Activated T-helper 1 cell treated with Interleukin-2 at 50 U/mL for 16 hours (primary cell): ENCODE results near the gene FAM50A.

Source experiments
- DNase-seq: peaks from one replicate; pipeline ENCODE4 v3.0.0-alpha.2; 2020; ENCODE audit warnings: low read depth

The FAM50A gene

DNA sequence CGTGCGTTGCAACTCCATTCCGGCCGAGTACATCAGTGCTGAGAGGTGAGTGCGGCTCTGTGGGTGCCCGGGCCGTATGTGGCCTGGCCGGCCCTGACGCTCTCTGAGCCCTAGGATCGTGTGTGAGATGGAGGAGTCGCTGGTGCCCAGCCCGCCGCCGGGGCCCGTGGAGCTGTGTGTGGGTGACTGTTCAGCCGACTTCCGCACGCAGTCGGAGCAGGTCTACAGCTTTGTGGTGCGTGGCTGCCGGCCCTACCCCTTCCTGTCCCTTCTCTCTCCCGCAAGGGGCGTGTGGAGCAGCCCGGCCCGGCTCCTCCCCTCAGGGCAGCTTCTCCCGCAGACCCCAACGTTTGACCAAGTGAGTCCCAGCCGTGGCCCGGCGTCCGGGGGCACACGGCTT, 22.1 kb downstream of the FAM50A start:
- DNase-seq, result no peak

DNA sequence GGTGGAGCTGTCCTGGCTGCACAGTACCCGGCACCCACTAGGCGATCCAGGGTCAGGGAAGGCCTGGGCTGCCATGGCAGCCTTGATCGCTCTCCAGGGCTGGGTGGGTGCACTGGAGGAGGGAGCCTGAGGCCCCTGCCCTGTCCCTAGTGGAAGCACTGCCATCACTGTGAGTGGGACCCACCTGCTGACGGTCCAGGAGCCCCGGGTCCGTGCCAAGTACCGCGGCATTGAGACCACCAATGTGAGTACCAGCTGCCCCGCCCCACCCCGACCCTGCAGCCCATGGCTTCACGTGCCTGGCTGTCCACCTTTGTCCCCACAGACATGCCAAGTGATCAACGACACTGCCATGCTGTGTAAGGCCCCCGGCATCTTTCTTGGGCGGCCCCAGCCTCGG, 23.0 kb downstream of the FAM50A start:
- DNase-seq, result no peak

DNA sequence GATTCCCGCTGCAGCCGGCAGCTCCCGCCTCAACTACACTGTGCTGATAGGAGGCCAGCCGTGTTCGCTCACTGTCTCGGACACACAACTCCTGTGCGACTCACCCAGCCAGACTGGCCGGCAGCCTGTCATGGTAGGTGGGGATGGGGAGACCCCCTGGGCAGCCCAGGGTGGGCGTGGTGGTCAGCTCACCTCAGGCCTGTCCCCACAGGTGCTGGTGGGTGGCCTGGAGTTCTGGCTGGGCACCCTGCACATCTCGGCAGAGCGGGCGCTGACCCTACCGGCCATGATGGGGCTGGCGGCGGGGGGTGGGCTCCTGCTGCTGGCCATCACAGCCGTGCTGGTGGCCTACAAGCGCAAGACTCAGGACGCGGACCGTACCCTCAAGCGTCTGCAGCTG, 23.6 kb downstream of the FAM50A start:
- no peak for DNase-seq

DNA sequence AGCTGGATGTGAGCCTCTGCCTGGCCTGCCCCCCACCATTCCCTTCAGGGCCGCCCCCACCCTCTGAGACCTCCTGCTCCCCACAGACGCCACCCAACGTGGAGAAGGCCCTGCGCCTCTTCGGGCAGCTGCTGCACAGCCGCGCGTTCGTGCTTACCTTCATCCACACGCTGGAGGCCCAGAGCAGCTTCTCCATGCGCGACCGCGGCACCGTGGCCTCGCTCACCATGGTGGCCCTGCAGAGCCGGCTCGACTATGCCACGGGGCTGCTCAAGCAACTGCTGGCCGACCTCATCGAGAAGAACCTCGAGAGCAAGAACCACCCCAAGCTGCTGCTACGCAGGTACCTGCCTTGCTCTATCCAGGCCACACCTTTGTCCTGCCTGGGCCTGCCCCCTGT, 24.3 kb downstream of the FAM50A start:
- DNase-seq, result no peak

DNA sequence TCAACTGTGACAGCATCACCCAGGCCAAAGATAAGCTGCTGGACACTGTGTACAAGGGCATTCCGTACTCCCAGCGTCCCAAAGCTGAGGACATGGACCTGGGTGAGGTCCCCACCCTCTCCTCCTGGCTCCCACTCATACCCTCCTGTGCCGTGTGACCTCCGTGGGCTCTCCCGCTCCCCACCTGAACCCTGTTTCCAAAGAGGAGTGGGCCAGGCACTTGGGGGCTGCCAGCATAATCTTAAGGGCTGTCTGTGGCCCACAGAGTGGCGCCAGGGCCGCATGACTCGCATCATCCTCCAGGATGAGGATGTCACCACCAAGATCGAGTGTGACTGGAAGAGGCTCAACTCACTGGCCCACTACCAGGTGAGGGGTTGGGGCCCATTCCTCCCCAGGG, 25.2 kb downstream of the FAM50A start:
- DNase-seq, result no peak

DNA sequence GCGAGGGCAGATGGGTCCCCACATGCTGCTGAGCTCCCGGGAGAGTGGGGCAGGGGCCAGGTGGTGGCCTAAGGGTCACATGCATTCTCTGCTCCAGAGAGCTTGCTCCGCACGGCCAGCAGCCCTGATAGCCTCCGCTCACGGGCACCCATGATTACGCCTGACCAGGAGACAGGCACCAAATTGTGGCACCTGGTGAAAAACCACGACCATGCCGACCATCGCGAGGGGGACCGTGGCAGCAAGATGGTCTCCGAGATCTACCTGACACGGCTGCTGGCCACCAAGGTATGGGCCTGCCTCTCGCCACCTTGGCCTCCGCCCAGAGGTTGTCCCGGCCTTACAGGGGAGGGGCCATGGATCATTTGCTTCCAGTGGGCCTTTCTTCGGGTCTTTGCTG, 25.9 kb downstream of the FAM50A start:
- no peak for DNase-seq

DNA sequence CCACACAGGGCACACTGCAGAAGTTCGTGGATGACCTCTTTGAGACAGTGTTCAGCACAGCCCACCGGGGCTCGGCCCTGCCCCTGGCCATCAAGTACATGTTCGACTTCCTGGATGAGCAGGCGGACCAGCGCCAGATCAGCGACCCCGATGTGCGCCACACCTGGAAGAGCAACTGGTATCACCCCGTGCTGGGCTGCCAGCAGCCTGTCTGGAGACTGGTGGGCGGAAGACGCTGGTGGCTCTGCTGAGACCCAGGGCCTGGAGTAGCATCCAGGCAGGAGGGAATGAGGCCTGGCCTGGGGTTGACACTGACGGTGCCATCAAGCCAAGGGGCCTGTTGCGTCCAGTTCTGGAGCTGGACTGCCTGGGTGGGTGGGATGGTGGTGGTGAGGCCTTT, 26.5 kb downstream of the FAM50A start:
- no peak for DNase-seq

DNA sequence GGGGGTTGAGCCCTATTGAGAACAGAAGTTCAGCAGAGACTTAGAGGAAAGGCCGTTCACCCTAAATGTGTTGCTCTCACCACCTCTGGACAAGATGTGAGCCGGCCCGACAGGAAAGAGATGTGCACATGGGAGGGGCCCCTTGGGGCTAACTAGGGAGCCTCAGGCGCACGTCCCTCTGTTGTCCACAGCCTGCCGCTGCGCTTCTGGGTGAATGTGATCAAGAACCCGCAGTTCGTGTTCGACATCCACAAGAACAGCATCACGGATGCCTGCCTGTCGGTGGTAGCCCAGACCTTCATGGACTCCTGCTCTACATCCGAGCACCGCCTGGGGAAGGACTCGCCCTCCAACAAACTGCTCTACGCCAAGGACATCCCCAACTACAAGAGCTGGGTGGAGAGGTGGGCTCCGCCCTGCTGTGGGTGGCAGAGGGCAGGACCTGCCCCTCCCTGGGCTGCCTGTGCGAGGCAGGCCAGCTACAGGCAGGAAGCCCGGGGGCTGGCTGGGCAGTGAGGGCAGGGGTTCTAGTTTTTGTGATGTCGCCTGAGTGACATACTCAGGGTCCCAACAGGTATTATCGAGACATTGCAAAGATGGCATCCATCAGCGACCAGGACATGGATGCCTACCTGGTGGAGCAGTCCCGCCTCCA, 27.1 kb downstream of the FAM50A start:
- no peak for DNase-seq

DNA sequence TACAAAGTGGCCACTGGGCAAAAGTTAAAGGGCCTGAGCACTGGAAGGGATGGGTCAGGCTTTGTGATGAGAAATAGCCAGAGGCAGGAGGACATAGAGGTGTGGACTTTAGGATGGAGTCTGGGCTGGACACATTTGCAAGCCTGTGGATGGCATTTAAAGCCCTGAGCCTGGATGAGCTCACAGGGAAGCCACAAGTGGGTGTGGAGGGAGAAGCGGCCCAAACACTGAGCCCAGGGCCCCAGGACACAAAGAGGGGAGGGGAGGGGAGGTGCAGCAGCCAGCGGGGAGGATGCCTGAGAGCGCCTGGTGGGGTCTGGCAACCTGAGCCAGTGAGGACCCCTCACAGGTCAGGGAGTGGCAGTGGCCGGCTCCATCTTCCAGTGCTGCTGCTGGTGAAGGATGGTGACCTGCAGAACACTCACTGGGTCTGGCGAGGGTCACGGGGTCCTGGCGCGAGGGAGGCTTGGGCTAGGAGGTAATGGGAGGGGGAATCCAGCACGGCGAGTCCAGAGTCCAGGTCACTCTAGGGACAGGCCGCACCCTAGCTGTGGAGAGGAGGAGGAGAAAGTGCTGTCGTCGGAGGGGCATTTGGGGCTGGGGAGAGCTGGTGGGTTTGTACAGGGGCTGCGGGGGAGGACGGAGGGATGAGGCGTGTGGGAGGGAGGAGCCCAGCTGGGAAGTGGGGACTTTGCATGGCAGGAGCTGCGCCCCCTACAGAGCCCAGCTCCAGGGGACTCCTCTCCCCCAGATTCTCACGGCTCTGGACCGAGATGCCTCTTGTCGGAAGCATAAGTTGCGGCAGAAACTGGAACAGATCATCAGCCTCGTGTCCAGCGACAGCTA, 28.1 kb downstream of the FAM50A start:
- DNase-seq, result no peak

DNA sequence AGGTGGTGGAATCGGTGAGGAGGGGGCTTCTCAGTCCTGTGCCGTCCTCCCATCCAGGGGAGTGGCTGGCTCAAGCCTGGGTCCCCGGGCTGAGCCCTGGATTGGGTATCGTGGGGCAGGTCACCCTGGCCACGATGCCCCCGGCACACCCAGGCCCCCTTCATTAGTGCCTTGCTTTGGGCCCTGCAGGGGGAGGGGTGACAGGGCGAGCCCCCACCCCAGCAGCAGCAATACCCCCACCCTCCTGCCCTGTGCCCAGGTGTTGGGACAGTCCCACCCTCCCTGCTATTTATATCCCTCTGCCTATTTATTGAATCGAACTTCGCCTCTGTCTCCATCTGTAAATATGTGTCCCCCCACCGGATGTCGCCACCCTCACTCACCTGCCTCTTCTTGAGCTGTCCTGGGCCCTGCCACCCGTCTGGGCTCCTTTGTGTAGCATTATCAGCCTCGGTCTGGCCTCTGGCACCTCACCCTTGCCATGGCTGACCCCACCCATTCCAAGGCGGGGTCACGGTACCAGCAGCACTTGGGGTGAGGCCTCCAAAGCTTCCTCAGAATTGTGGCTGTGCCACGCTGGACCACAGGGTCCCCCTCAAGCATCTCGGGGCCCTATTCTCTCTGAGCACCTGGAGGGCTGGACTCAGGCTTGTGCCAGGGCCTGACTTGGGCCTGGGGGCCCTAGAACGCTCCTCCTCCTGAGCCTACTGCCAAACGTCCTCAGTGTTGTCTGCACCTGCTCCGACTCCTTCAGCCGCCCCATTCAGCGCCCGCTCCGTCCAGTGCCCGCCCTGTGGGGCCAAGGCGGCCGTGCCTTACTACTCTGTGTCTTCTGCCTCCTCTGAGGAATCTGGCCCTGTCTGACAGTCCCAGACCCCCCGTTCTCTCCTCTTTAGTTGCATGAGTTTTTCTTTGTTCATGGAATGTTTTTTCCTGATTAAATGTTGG, 29.0 kb downstream of the FAM50A start:
- DNase-seq, result no peak

DNA sequence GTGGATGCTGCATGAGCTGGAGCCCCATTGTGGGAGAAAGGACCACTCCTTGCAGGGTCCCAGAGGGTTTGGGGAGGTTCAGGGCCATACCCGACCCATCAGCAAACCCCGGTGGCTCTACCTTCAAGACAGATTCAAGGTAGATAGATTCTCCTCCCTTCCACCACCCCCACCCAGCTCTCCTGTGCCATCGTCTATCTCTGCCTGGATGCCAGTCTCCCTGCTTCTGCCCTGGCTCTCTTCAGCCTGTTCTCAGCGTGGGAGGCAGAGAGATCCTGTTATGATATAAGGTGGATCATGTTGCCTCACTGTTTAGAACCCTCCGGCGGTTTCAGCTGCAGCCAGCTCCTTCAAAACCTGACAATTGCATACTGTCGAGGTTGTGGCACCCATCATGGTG, 29.7 kb downstream of the FAM50A start:
- DNase-seq, result no peak

DNA sequence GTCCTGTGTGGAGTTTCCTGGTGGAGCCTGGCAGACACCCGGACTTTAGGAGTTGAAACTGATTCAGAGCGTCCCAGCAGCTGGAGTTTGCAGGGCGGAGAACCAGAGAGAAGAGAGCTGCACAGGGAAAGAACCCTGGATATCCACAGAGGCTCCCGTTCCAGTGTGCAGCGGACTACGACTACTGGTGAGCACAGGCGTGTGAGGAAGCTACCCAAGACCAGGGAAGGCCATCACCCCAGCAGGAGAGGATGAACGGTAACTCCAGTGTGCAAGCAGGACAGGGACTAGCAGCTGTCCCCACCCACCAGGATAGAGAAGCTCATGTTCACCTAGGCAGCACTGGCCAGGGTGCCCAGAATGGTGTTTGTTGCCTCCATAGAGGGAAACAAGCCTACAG, 32.9 kb downstream of the FAM50A start:
- DNase-seq, result no peak

DNA sequence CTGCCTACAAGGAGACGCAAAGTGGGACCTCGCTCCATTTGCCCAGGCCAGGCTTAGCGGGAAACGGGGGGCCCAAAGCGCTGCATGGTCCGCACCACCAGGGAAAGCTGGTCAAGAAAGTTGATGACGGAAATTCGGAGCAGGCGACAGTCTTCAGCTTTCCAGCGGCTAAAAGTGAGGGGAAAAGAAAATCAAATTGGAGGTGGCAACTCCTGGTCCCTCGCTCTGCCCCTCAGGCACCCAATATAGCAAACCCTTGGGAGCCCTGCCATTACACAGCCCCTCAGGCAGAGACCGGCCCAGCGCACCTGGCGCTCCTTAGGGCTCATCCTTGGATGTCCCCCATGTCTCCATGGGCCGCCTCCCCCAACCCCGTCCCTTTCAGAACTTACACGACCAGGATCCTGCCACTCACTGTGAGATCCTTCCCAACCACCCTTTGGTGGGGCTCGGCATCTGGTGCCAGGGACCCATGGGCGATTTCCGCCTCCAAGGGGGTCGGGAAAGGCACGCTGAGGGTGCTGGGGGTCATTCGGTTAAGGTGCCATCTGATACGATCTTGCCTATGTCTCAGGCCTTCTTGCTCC, 34.0 kb downstream of the FAM50A start:
- no peak for DNase-seq

DNA sequence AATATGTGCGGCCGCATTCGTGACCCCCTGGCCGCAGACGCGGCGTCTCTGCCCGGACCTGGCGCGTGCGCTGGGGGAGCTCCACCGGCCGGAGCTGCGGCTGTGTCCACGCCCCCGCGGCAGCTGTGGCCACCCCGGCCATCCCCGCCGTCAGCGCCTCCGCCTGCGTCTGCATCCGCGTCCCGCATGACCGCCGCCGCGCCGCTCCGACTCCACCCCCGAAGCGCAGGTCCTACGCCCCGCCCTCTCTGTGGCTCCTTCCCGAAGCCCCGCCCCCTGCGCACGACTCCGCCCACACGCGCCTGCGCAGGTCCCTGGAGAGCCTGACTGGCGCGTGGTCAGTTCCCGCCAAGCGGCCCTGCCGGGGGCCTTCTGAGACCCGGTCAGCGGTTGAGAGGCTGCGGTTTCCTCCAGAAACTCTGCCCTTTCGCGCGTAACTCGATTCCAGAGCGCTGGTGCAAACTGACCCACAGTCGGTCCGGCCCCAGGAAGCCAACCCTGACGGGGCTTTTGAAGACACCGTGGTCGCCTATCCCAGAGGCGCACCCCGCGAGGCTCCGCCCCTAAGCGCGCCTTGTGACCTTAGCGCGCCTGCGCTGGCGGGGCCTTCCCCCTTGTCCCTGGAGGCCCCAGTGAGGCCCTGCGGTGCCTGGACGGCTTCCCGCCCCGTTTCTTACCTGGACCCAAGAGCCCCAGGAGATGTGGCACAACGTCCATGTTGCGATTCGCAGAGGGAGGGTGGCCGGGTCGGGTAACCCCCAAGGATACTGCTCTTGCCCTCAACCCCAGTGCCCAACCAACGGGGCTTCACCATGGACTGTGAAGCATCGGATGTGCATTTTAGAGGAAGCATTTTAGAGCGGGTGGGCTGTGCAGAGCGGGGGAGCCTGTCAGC, 35.0 kb downstream of the FAM50A start, which contains the start of gene LAGE3:
LAGE3 (minus strand) TSS at position 554 of the 895 bp plus-strand sequence; CDS start at position 188, 366 bp downstream.
- peak; percentile 89 for DNase-seq

DNA sequence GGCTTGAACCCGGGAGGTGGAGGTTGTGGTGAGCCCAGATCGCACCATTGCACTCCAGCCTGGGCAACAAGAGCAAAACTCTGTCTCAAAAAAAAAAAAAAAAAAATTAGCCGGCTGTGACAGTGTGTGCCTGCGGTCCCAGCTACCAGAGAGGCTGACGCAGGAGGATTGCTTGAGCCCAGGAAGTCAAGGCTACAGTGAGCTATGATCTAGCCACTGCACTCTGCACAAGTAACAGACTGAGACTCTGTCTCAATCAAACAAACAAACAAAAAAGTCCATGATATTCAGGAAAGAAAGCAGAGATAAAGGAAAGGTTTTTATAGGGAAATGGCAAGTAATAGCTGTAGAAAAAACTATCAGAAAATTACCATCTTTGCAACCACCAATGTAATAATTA, 37.3 kb downstream of the FAM50A start:
- no peak for DNase-seq

DNA sequence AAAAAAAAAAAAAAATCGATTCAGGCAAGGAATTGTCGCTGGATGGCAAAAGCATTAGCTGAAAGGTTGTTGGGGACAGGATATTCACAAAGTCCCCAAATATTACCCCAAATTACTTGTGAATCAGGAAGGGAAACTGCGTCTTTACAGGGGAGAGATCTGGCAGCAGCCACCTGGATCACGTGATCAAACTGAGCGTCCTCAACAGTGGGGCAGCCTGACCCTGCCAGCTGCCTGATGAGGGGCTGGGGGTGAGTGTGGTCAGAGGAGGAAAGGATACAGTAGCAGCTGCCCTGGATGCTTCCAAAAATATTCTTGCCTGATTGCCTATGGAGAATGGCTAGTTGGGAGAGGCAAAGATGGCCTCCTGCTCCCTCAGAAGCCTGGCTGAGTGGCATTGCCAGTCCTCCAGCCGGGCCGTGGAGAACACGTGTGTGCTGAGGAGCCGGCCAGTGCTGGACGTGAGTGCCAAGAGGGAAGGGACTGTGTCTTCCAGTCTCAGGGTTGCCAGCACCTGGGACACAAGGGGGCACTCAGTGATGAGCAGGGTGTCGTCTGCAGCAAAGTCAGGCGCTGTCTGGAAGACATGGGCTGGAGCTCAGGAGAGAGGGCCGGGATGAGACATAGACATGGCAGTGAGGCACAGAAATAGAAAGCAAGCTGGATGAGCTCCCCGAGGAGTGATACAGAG, 38.1 kb downstream of the FAM50A start:
- DNase-seq, result no peak

DNA sequence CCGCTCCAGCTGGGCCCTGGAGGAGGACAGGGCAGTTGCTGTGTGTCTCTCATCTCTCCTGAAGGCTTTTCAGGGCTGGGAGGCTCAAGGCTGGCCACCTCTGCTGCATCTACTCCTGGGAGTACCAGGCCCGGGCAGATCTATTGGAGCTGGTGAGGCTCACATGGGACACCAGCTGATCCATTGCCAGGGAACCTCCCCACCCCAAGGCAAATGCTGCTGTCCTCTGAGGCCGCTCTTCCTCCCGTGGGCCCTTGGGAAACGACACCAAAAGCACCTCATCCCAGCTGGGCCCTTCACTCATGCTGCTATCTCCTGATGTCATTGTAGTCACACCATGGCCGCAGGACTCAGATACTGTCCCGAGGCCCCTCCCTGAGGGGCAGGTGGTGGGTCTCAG, 38.8 kb downstream of the FAM50A start:
- no peak for DNase-seq

DNA sequence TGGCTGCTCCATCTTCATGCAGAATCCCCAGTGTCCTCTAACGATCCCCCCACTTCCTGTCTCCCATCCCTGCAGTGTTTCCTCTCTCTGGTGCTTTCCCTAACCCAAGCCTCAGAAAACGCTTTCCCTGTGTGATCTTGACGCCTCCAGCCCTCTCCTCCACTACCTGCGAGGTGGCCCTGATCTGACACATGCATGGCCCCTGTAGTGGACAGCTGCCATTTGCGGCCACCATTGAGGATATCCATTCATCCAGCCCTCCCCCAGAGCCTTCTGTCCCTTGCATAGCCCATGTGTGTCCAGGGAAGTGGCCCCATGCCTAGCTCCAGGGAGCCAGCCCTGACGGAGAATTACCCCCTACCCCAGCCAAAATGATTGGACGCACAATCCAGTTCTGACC, 39.4 kb downstream of the FAM50A start:
- DNase-seq, result no peak

DNA sequence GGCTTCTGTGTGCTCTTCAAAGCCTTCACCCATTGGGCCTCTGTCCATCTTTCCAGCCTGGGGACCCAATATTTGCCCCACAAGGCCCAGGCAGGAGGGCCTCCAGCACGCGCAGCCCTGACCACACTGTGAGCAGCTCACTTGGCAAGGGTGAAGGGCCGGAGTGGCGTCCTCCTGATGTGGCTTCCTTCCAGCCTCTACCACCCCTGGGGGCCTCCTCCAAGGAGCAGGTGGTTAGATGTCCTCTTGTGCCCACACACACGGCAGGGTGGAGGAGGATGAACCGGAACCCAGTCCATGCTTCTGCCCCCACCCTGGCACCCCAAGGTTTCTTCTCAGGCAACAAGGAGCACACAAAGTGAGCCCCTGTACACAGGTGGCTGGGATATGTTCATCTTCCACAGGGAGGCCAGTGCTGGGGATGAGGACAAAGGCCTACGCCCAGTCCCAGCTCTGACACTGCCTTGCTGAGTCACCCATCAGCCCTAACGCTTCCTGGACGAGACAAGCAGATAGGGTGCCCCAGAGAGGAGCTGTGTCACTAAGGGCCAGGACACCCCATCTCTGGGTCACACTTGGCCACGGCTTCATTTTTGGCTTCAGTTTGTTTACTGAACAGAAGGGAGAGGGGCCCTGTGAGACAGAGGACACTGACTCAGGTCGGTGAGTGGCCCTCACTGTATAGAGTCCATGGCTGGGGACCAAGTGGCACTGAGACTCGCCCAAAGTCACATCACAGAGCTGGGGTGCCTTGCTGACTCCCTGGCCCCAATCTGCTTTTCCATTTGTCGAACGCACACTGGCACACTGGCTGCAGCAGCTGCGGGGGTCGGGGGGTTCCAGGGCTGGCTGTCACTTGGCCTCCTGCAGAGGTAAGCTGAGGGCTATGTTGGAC, 40.6 kb downstream of the FAM50A start:
- DNase-seq, result no peak
